ENCODE measurements around the gene KY. TPM values are rescaled to one million over a fixed set of nuclear protein-coding genes. Genes with fewer than 3 reads are reported as not detected.

The KY gene
- total and polyA plus RNA-seq, 9 of the 15 experiments (the other 6 are each of a cell fraction or from before 2014, with no cell fraction given): not detected

DNA sequence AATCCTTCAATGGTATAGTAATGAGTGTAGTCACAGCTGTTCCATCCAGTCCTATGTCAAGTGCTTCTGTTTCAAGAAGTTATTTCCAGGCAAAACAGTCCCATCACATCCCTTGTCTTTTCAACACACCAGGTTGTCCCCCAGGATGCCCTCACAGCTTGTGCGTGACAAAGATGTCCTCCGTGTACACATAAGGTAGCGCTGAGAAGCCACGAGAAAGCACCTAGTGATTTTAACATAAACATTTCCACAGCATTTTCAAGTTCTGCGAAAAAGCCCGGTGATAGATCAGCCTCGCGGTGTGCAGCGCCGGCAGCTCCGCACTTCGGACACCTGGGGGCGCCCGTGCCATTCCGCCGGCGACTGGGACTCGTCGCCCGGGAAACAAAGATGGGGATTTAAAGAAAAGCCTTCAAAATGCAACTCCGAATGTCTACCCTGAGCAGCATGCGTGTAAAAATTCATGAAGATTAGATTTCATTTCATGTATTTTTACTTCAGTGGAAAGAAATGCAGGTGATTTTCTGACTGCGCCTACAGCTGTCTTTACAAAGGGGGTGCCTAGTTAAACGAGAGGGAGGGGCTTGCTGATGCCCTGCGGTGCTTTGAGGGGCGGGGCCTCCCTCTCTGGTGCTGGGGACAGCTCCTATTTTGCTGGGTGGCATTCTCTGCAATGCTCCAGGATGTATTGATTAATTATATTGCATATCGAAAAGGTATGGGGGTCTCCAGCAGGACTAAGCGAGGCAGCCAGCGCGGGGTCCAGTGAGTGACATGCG lies 49.9 kb downstream of the KY start:
- Histone ChIP-seq H3K27me3 (ENCODE audit: control insufficient read depth in 2 of 2, insufficient read depth in 2 of 2, low read length in 2 of 2) (peaks cover 0 to 16% of the 10 kb centered on the region in 2 experiments; a peak in 1 of 5 replicates), H3K27ac (ENCODE audit: extremely low read depth, low read depth, low read length) (no peak overlapping the region), H2AFZ (ENCODE audit: low read depth, low read length) (no peak overlapping the region), H4K20me1 (replicated peaks; ENCODE audit: control insufficient read depth, insufficient read depth, low read length) (no peaks in the 10 kb centered on the region), H3K9ac (ENCODE audit: insufficient read depth in 1 of 2, low read depth in 2 of 2, low read length in 2 of 2) (no peak overlapping the region), H3K9me3 (replicated peaks; ENCODE audit: control insufficient read depth, insufficient read depth, low read depth, low read length) (no peaks in the 10 kb centered on the region), H3K79me2 (ENCODE audit: control insufficient read depth, insufficient read depth, low read length) (no peaks in the 10 kb centered on the region), H3K4me2 (ENCODE audit: insufficient read depth, low read length) (no peak overlapping the region), H3K4me3 (no peak overlapping the region), H3K36me3 (ENCODE audit: control insufficient read depth, insufficient read depth, low read length) (no peaks in the 10 kb centered on the region), H3K4me1 (replicated peaks in 1 of 2; ENCODE audit: control insufficient read depth in 2 of 2, insufficient read depth in 2 of 2, low read length in 2 of 2) (no peaks in the 10 kb centered on the region), H3K9me1 (ENCODE audit: control insufficient read depth, insufficient read depth, low read length) (no peaks in the 10 kb centered on the region)
- intact Hi-C loops (cut with micrococcal nuclease): loop anchor here (1.0 to 10.0 kb wide), 4 partner anchors 76 to 1294 kb away; no protein-coding TSS in a partner anchor
- ChIA-PET POLR2A (no interaction called here), CTCF (ENCODE audit: low intra/inter-chr PET ratio) (interaction anchor here (1.1 to 1.3 kb wide), 3 partner anchors 76 to 1294 kb away, joined by 4 to 6 read pairs (median 5); no protein-coding TSS in a partner anchor)
- in situ Hi-C loops (cut with MboI): loop anchor here (5.0 kb wide), 1 partner anchor 86 kb away; no protein-coding TSS in a partner anchor
- DNase-seq (ENCODE audit: extremely low read depth in 1 of 4, low spot score in 3 of 4) (peak; percentile 58 to 74 (median 72)), FAIRE-seq (peak; percentile 37), ATAC-seq (peak; percentile 93)
- WGBS (ENCODE audit: insufficient coverage, low coverage, missing lambda C conversion rate): 17% methylated on average over 27 of the region's 31 CpGs
- BruUV-seq (replicated peaks): no TSS peak
- TF ChIP-seq CTCF (IDR thresholded peaks at IDR 0.05 in 2 of 3, conservative IDR thresholded peaks at IDR 0.05 in 1 of 3; ENCODE audit: insufficient read depth in 2 of 3, low read depth in 1 of 3, low read length in 3 of 3): peak; percentile 77 to 87 (median 81)
- peak; percentile 48; the same call in 1 of the 2 replicates for TF ChIP-seq SMC3 (conservative IDR thresholded peaks at IDR 0.05; ENCODE audit: insufficient read depth, low read depth, low read length)
- peak; percentile 66 for TF ChIP-seq DEAF1 (CRISPR knock-in tag; IDR thresholded peaks at IDR 0.05)
- 0 out of 2 replicates have a peak, but pooled peaks have one; percentile 16 for TF ChIP-seq VEZF1 (CRISPR knock-in tag; IDR thresholded peaks at IDR 0.05)
- TF ChIP-seq RAD21 (CRISPR knock-in tag; conservative IDR thresholded peaks at IDR 0.05 in 1 of 2, IDR thresholded peaks at IDR 0.05 in 1 of 2): peak; percentile 76 to 82
- TF ChIP-seq PHB2 (IDR thresholded peaks at IDR 0.05; ENCODE audit: low read depth): no peak
- TF ChIP-seq FIP1L1 (IDR thresholded peaks at IDR 0.05; ENCODE audit: low read depth, low read length, poor library complexity, severe bottlenecking): no peak
- no peak for TF ChIP-seq ZFX (CRISPR knock-in tag; IDR thresholded peaks at IDR 0.05)

Data from K562 (cell line).